ENCODE measurements around the gene NMUR1. TPM values are rescaled to one million over a fixed set of nuclear protein-coding genes. Genes with fewer than 3 reads are reported as not detected.

NMUR1 gene
- total RNA-seq, 1 donor = under 0.01 TPM

DNA sequence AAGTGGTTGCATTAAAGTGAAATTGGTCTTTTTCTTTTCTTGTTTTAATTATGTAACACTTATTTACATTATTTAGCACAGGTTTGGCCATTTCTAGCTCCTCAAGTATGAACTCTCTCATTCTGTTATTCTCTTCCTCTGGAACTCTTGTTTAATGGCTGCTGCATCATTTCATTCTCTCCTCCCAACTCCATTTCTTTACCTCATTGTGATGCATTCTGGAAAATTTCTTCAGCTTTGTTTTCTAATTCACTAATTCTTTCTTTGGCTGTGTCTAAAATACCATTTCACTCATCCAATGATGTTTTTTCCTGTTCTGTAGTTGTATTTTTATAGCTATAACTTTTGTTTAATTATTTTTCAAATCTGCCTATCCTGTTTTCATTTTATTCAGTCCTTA, 22.5 kb upstream of the NMUR1 start:
- no peaks in the 10 kb centered on the region for H3K36me3 ChIP-seq (ENCODE audit: insufficient read depth, low read length)
- no peak overlapping the region for H3K4me3 ChIP-seq (ENCODE audit: insufficient read depth, low read length)
- no peaks in the 10 kb centered on the region for H3K79me2 ChIP-seq (ENCODE audit: insufficient read depth, low read length)
- H3K9me3 ChIP-seq (ENCODE audit: low read depth, low read length) = no peaks in the 10 kb centered on the region
- no peaks in the 10 kb centered on the region for H4K20me1 ChIP-seq (ENCODE audit: insufficient read depth, low read length)
- no peak overlapping the region for H3K27ac ChIP-seq (ENCODE audit: low read depth, low read length)
- no peaks in the 10 kb centered on the region for H3K27me3 ChIP-seq (ENCODE audit: insufficient read depth, low read length)
- DNase-seq (ENCODE audit: insufficient read length, low spot score, missing footprints) = peak; percentile 27
- TF ChIP-seq, protein P1, sequence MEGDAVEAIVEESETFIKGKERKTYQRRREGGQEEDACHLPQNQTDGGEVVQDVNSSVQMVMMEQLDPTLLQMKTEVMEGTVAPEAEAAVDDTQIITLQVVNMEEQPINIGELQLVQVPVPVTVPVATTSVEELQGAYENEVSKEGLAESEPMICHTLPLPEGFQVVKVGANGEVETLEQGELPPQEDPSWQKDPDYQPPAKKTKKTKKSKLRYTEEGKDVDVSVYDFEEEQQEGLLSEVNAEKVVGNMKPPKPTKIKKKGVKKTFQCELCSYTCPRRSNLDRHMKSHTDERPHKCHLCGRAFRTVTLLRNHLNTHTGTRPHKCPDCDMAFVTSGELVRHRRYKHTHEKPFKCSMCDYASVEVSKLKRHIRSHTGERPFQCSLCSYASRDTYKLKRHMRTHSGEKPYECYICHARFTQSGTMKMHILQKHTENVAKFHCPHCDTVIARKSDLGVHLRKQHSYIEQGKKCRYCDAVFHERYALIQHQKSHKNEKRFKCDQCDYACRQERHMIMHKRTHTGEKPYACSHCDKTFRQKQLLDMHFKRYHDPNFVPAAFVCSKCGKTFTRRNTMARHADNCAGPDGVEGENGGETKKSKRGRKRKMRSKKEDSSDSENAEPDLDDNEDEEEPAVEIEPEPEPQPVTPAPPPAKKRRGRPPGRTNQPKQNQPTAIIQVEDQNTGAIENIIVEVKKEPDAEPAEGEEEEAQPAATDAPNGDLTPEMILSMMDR (IDR thresholded peaks at IDR 0.05; ENCODE audit: extremely low read depth, low read depth, low read length) = no peak
- no peak overlapping the region for H2AFZ ChIP-seq (ENCODE audit: low read length)
- H3K4me1 ChIP-seq (ENCODE audit: insufficient read depth, low read length) = peaks cover 11% of the 10 kb centered on the region
- H3K4me2 ChIP-seq (ENCODE audit: insufficient read depth, low read length) = no peak overlapping the region

DNA sequence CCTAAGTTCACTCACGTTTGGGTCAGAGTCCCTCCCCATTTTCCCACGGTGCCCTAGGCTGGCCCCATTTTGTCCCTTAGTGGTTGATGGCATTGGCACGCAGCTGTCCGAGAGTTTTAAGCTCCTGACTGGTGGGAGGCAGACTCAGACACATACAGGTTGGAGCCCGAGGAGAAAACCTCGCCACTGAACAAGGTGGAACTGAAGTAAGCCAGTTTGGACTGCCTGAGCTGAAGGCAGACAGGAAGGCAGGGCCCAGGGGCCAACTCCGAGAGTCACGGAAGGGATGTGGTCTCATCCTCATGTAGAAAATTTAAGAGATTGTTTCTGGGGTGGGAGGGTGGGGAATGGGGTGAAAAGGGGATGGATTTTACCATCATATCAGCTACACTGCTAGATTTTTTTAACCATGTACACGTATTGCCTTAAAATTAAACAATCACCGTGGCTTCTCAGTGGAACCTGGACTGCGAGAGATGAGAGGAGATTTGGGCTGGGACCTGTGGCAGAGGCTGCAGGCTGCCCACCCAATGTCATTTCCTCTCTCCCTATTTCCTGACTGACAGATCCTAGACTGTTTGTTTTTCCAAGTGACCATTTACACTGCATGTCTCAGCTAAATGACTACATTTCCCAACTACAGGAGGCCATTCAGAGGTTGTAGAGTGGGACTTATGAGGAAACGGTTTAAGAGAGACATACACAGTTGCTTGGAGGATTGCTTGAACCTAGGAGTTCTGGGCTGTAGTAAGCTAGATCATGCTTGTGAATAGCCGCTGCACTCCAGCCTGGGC, 19.4 kb upstream of the NMUR1 start:
- no peak overlapping the region for H3K4me2 ChIP-seq (ENCODE audit: insufficient read depth, low read length)
- H3K9me3 ChIP-seq (ENCODE audit: low read depth, low read length) = no peaks in the 10 kb centered on the region
- H3K79me2 ChIP-seq (ENCODE audit: insufficient read depth, low read length) = no peaks in the 10 kb centered on the region
- DNase-seq (ENCODE audit: insufficient read length, low spot score, missing footprints) = peak; percentile 26
- H4K20me1 ChIP-seq (ENCODE audit: insufficient read depth, low read length) = no peaks in the 10 kb centered on the region
- no peak overlapping the region for H2AFZ ChIP-seq (ENCODE audit: low read length)
- no peaks in the 10 kb centered on the region for H3K36me3 ChIP-seq (ENCODE audit: insufficient read depth, low read length)
- no peaks in the 10 kb centered on the region for H3K27me3 ChIP-seq (ENCODE audit: insufficient read depth, low read length)
- TF ChIP-seq, protein P1 (IDR thresholded peaks at IDR 0.05; ENCODE audit: extremely low read depth, low read depth, low read length) = no peak
- peaks cover 15% of the 10 kb centered on the region for H3K4me1 ChIP-seq (ENCODE audit: insufficient read depth, low read length)
- no peak overlapping the region for H3K27ac ChIP-seq (ENCODE audit: low read depth, low read length)
- H3K4me3 ChIP-seq (ENCODE audit: insufficient read depth, low read length) = no peak overlapping the region

DNA sequence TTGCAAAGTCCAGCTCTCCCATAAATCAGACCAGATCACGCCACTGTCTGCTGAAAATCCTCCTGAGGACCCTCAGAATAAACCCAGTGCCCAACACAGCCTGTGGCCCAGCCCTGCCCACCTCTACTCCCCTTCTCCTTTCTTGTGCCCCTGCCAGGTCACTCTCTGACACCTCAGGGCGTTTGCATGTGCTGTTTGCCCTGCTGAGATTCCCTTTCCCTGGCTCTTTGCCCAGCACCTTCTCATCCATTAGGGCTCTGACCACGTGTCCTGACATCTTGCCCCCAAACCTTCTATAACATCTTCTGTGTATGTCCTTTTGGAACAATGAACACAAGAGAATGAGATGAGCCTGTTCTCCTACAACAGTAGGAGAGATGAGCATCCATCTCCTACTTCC, 18.5 kb upstream of the NMUR1 start:
- no peak overlapping the region for H2AFZ ChIP-seq (ENCODE audit: low read length)
- no peaks in the 10 kb centered on the region for H3K27me3 ChIP-seq (ENCODE audit: insufficient read depth, low read length)
- H3K4me1 ChIP-seq (ENCODE audit: insufficient read depth, low read length) = peaks cover 8% of the 10 kb centered on the region
- H4K20me1 ChIP-seq (ENCODE audit: insufficient read depth, low read length) = no peaks in the 10 kb centered on the region
- DNase-seq (ENCODE audit: insufficient read length, low spot score, missing footprints) = peak; percentile 18
- no peaks in the 10 kb centered on the region for H3K79me2 ChIP-seq (ENCODE audit: insufficient read depth, low read length)
- H3K9me3 ChIP-seq (ENCODE audit: low read depth, low read length) = no peaks in the 10 kb centered on the region
- H3K27ac ChIP-seq (ENCODE audit: low read depth, low read length) = no peak overlapping the region
- H3K36me3 ChIP-seq (ENCODE audit: insufficient read depth, low read length) = no peaks in the 10 kb centered on the region
- no peak overlapping the region for H3K4me2 ChIP-seq (ENCODE audit: insufficient read depth, low read length)
- TF ChIP-seq, protein P1 (IDR thresholded peaks at IDR 0.05; ENCODE audit: extremely low read depth, low read depth, low read length) = no peak
- no peak overlapping the region for H3K4me3 ChIP-seq (ENCODE audit: insufficient read depth, low read length)

DNA sequence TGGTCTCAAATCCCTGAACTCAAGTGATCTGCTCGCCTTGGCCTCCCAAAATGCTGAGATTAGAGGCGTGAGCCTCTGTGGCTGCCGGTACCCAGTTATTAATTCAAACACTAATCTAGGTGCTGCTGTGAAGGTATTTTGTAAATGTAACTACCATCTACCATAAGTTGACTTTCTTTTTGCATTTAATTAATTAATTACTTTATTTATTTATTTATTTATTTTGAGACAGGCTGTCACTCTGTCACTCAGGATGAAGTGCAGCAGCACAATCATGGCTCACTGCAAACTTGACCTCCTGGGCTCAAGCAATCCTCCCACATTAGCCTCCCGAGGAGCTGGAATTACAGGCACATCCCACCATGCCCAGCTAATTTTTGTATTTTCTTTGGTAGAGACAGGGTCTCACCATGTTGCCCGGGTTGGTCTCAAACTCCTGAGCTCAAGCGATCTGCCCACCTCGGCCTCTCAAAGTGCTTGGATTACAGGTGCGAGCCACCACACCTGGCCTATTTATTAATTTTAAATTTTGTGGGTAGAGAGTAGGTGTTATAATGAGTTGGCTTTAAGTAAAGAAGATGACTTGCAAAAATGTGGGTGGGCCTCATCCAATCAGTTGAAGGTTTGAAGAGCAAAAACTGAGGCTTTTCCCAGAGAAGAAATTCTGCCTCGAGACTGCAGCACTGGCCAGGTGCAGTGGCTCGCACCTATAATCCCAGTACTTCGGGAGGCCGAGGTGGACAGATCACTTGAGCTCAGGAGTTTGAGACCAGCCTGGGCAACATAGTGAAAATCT, 17.3 kb upstream of the NMUR1 start:
- Histone ChIP-seq H3K9me3 (ENCODE audit: low read depth, low read length) (peaks cover 5% of the 10 kb centered on the region), H2AFZ (ENCODE audit: low read length) (no peak overlapping the region), H3K79me2 (ENCODE audit: insufficient read depth, low read length) (no peaks in the 10 kb centered on the region), H3K36me3 (ENCODE audit: insufficient read depth, low read length) (no peaks in the 10 kb centered on the region), H3K4me1 (ENCODE audit: insufficient read depth, low read length) (peaks cover 8% of the 10 kb centered on the region), H3K27ac (ENCODE audit: low read depth, low read length) (no peak overlapping the region), H3K4me3 (ENCODE audit: insufficient read depth, low read length) (no peak overlapping the region), H4K20me1 (ENCODE audit: insufficient read depth, low read length) (no peaks in the 10 kb centered on the region), H3K27me3 (ENCODE audit: insufficient read depth, low read length) (no peaks in the 10 kb centered on the region), H3K4me2 (ENCODE audit: insufficient read depth, low read length) (no peak overlapping the region)
- TF ChIP-seq, protein P1 (IDR thresholded peaks at IDR 0.05; ENCODE audit: extremely low read depth, low read depth, low read length) = no peak
- DNase-seq (ENCODE audit: insufficient read length, low spot score, missing footprints) = no peak
